Measurements from ENCODE around the gene SEZ6.

DNA sequence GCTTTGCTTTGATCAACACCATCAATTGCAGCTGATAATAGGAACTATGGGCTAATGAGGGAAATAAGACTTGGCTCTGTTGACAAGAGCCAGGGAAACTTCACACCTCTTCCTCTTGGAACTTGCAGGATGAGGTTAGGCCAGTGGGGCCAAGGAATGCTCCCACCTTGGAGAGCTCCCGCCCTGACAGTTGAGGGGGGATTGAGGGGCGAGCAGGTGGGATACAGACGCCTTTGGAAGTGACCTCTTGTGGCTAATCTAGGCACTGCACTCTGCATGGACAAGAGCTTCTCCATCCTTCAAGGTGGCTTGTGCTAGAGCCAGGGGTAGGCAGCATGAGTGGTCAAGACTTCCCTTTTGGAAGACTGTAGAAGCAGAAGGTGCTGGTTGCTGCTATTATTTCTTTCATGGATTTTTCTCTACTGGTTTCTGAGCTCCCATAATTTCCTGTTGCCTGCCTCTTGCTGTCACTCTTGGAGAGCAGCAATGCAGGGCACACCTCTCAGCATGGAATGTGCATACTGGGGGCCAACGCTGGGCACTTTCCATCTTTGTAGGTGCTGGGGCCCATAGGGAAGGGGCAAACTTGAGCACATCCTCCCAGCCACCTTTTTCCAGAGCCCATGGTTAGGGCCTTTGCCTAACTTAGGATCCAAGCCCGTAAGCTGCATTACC, 52.3 kb downstream of the SEZ6 start:
- TF ChIP-seq RAD21 (IDR thresholded peaks at IDR 0.05; ENCODE audit: low read length) (peak; percentile 48), MAFK (IDR thresholded peaks at IDR 0.05; ENCODE audit: low read depth, low read length) (no peak), RFX5 (IDR thresholded peaks at IDR 0.05; ENCODE audit: low read depth, low read length) (no peak), BHLHE40 (IDR thresholded peaks at IDR 0.05; ENCODE audit: low read depth, low read length) (no peak), POLR2A (IDR thresholded peaks at IDR 0.05; ENCODE audit: low read depth, low read length) (no peak), RCOR1 (IDR thresholded peaks at IDR 0.05; ENCODE audit: insufficient replicate concordance, low read length) (no peak), CEBPB (IDR thresholded peaks at IDR 0.05; ENCODE audit: low read depth, low read length) (no peak), MAZ (IDR thresholded peaks at IDR 0.05; ENCODE audit: borderline replicate concordance, low read depth, low read length) (no peak), FOS (IDR thresholded peaks at IDR 0.05; ENCODE audit: low read depth, low read length) (no peak), SMC3 (IDR thresholded peaks at IDR 0.05; ENCODE audit: low read depth, low read length) (peak; percentile 54), ELK1 (IDR thresholded peaks at IDR 0.05; ENCODE audit: borderline replicate concordance, low read depth, low read length) (no peak), NFE2L2 (IDR thresholded peaks at IDR 0.05; ENCODE audit: low read depth, low read length) (no peak)
- TF ChIP-seq, protein P1, sequence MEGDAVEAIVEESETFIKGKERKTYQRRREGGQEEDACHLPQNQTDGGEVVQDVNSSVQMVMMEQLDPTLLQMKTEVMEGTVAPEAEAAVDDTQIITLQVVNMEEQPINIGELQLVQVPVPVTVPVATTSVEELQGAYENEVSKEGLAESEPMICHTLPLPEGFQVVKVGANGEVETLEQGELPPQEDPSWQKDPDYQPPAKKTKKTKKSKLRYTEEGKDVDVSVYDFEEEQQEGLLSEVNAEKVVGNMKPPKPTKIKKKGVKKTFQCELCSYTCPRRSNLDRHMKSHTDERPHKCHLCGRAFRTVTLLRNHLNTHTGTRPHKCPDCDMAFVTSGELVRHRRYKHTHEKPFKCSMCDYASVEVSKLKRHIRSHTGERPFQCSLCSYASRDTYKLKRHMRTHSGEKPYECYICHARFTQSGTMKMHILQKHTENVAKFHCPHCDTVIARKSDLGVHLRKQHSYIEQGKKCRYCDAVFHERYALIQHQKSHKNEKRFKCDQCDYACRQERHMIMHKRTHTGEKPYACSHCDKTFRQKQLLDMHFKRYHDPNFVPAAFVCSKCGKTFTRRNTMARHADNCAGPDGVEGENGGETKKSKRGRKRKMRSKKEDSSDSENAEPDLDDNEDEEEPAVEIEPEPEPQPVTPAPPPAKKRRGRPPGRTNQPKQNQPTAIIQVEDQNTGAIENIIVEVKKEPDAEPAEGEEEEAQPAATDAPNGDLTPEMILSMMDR (conservative IDR thresholded peaks at IDR 0.05; ENCODE audit: low read depth, low read length), result peak; percentile 60
- TF ChIP-seq, protein P2, sequence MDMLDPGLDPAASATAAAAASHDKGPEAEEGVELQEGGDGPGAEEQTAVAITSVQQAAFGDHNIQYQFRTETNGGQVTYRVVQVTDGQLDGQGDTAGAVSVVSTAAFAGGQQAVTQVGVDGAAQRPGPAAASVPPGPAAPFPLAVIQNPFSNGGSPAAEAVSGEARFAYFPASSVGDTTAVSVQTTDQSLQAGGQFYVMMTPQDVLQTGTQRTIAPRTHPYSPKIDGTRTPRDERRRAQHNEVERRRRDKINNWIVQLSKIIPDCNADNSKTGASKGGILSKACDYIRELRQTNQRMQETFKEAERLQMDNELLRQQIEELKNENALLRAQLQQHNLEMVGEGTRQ (IDR thresholded peaks at IDR 0.05; ENCODE audit: low read depth, low read length), result no peak
